Raji (cell line): Measurements from ENCODE around the gene ANO10.

Source experiments
- POLR2A ChIP-seq: IDR thresholded peaks from 2 replicates; pipeline ENCODE4 v1.6.1; 2011; ENCODE audit warnings: low read depth, low read length, control low read depth; ENCODE audit not compliant: insufficient read depth

Gene ANO10

GRCh38 chr3:43632269-43632733, 10.5 kb upstream of the ANO10 start:
- TF ChIP-seq POLR2A, result no peak

DNA sequence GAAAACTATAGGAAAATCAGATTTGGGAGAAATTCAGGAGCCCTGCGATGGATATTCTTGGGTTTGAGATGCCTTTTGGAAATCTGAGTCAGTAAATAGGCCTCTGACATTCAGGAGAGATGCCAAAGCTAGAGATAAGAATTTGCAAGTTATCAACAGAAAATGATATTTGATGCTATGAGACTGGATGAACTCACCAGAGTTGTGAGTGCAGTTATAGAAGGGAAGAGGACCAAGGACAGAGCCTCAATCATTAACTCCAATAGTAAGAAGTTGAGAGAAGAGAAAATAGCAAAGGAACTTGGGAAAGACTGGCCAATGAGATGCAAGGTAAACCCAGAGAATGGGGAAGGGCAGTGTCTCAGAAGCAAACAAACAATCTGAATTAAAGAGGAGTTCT, 7.9 kb upstream of the ANO10 start:
- no peak for TF ChIP-seq POLR2A

- no peak for TF ChIP-seq POLR2A
These were observed 7.4 kb upstream of the ANO10 start for GRCh38 chr3:43629257-43629656.

DNA sequence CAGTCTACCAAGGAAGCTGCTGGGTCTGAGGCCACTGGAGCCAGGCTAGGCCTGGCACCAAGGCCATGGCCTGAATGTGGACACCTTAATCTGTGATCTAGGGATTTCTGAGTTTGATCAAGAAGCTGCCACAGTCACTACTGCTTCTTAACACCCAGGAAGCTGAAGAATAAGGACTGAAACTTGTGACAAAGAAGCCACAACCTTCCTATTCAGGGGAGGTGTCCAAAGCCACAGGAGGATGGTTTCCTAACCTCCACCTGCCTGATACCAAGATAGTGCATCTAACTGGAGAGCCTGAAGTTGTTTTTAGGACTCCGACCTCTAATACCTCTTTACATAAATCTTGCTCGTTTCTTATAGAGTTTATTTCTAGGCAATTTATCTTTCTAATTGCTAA, 5.5 kb upstream of the ANO10 start:
- TF ChIP-seq POLR2A, result no peak

DNA sequence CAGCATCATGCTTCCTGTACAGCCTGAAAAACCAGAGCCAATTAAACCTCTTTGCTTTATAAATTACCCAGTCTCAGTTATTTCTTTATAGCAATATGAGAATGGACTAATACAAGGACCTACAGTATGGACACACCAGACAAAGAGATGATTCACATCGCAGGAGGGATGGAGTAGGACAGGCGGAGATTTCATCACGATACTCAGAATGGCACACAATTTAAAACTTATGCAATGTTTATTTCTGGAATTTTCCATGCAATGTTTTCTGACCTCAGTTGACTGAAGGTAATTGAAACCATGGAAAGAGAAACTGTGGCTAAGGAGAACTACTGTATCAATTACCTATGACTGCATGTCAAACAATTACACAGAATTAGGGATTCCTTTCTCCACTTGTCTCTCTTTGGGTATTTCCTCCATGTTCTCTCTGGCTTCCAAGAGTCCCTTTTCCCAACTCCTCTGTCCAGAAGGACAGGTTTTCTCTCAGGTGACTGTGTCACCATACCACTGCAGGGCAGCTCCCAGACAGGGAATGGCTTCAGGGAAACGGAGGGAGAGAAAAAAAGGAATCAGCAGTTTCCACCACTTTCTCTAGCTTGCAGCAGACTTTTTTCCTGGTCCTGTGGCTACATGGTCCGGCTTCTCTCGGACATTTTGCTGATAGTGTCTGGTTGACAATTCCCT, 3.0 kb upstream of the ANO10 start:
- TF ChIP-seq POLR2A, result no peak

- no peak for TF ChIP-seq POLR2A
These were observed 768 bp downstream of the ANO10 start for GRCh38 chr3:43620831-43621655.

GRCh38 chr3:43619588-43619987, 2.2 kb downstream of the ANO10 start:
- no peak for TF ChIP-seq POLR2A

GRCh38 chr3:43618142-43618541, 3.7 kb downstream of the ANO10 start:
- TF ChIP-seq POLR2A, result no peak

DNA sequence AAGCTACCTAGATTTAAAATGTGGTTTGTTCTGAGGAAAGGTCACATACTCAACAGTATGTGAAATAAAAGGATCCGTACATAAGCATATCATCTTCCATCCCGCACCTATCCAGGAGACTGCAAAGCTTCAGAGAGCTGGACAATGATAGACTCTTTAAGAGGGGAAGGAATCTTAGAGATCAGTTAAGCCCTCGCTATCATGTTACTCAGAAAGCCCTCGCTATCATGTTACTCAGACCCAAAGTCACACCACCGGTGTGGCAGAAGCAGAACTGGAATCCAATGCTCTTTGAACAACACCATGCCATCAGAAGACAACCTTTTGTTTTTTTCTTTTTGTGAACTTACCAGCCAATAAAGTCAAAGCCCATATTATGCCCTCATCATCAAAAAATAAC, 5.8 kb downstream of the ANO10 start:
- no peak for TF ChIP-seq POLR2A

- TF ChIP-seq POLR2A, result no peak
These were observed 6.7 kb downstream of the ANO10 start for GRCh38 chr3:43615133-43615532.

GRCh38 chr3:43613976-43614375, 7.8 kb downstream of the ANO10 start:
- no peak for TF ChIP-seq POLR2A

GRCh38 chr3:43612419-43612818, 9.4 kb downstream of the ANO10 start:
- no peak for TF ChIP-seq POLR2A

GRCh38 chr3:43609406-43609805, 12.4 kb downstream of the ANO10 start:
- no peak for TF ChIP-seq POLR2A

GRCh38 chr3:43608751-43609150, 13.1 kb downstream of the ANO10 start:
- no peak for TF ChIP-seq POLR2A

DNA sequence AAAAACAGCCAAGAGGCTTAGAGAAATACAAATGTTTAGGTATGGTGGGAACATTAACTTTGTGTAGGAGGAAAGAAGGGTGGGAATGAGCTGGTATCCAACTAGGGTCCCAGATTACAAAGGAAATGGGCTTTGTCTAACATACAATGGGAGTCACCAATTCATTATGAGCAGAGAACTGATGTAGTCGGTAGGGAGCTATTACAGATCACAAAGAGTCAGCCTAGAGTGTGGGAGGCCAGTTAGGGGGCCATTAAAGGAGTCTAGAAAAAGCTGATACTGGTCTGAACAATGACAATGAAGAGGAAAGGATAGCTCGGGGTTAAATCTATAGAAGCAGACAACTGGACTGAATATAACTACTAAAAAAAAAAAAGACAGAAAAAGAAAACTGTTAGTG, 15.5 kb downstream of the ANO10 start:
- no peak for TF ChIP-seq POLR2A

- TF ChIP-seq POLR2A, result no peak
These were observed 23.9 kb downstream of the ANO10 start for GRCh38 chr3:43597961-43598360.
